ENCODE measurements around the gene PARP3.

Gene PARP3

GRCh38 chr3:51933471-51934138 lies 8.6 kb upstream of the PARP3 start:
- DNase-seq, result no peak

- DNase-seq, result no peak
Observed at GRCh38 chr3:51934139-51934850, 7.9 kb upstream of the PARP3 start.

- no peak for DNase-seq
Observed at GRCh38 chr3:51934991-51935885, 6.9 kb upstream of the PARP3 start.

- no peak for DNase-seq
Observed at GRCh38 chr3:51935886-51936755, 6.0 kb upstream of the PARP3 start.

- no peak for DNase-seq
Observed at GRCh38 chr3:51937014-51937413, 5.1 kb upstream of the PARP3 start.

- DNase-seq, result no peak
Observed at GRCh38 chr3:51937611-51938450, 4.3 kb upstream of the PARP3 start.

GRCh38 chr3:51938780-51939425 lies 3.3 kb upstream of the PARP3 start:
- DNase-seq, result no peak

- DNase-seq, result no peak
Observed at GRCh38 chr3:51940648-51941462, 1.3 kb upstream of the PARP3 start.

GRCh38 chr3:51941463-51941797 lies 733 bp upstream of the PARP3 start:
- no peak for DNase-seq

- peak in 1 of 58 donors; percentile 42 for DNase-seq
Observed at GRCh38 chr3:51942603-51943450, 664 bp downstream of the PARP3 start.

GRCh38 chr3:51943451-51944391 lies 1.6 kb downstream of the PARP3 start:
- no peak for DNase-seq

- no peak for DNase-seq
Observed at GRCh38 chr3:51944451-51945021, 2.4 kb downstream of the PARP3 start.

GRCh38 chr3:51945031-51945840 lies 3.1 kb downstream of the PARP3 start:
- DNase-seq, result no peak

GRCh38 chr3:51945926-51946705 lies 4.0 kb downstream of the PARP3 start:
- no peak for DNase-seq

GRCh38 chr3:51946796-51947195 lies 4.6 kb downstream of the PARP3 start:
- DNase-seq, result no peak

All from anterior cingulate cortex (tissue), 58 donors.